HEK293 (cell line): ENCODE results near the gene LRP5.

Experiments used
- BCL11B ChIP-seq: fragments of 450-650 bp; formaldehyde crosslinking; IDR thresholded peaks from 2 replicates; pipeline ENCODE4 v1.5.1; 2016; ENCODE audit warnings: low read depth, missing biosample characterization, missing genetic modification characterization
- CTCF ChIP-seq: fragments of 450-650 bp; formaldehyde crosslinking; IDR thresholded peaks from 2 replicates; pipeline ENCODE4 v1.5.1; 2016; ENCODE audit warnings: missing biosample characterization, missing genetic modification characterization
- PRDM10 ChIP-seq: fragments of 450-650 bp; formaldehyde crosslinking; IDR thresholded peaks from 2 replicates; pipeline ENCODE4 v1.5.1; 2016; ENCODE audit warnings: missing biosample characterization, missing genetic modification characterization
- YY1 ChIP-seq: fragments of 450-650 bp; formaldehyde crosslinking; IDR thresholded peaks from 2 replicates; pipeline ENCODE4 v1.5.1; 2018; ENCODE audit warnings: missing biosample characterization, missing genetic modification characterization
- ZNF138 ChIP-seq: fragments of 450-650 bp; formaldehyde crosslinking; IDR thresholded peaks from 2 replicates; pipeline ENCODE4 v1.5.1; 2016; ENCODE audit warnings: missing biosample characterization, missing genetic modification characterization, borderline replicate concordance
- ZNF221 ChIP-seq: fragments of 450-650 bp; formaldehyde crosslinking; IDR thresholded peaks from 2 replicates; pipeline ENCODE4 v1.5.1; 2017; ENCODE audit warnings: missing biosample characterization, missing genetic modification characterization, borderline replicate concordance
- ZNF274 ChIP-seq, 2 experiments: fragments of 200-500 bp in 1 of 2; fragments of 450-650 bp in 1 of 2; sonication (Bioruptor generic) in 1 of 2; formaldehyde crosslinking in 1 of 2; IDR thresholded peaks; 2 replicates each; pipeline versions ENCODE4 v1.5.1 to v1.6.1; 2014 to 2016; ENCODE audit warnings: borderline replicate concordance in 1 of 2, inconsistent platforms in 1 of 2, low read length in 1 of 2, missing biosample characterization in 1 of 2, missing genetic modification characterization in 1 of 2
- ZNF768 ChIP-seq: fragments of 450-650 bp; formaldehyde crosslinking; IDR thresholded peaks from 2 replicates; pipeline ENCODE4 v1.5.1; 2018; ENCODE audit warnings: missing biosample characterization, mild to moderate bottlenecking, missing genetic modification characterization
- ZSCAN30 ChIP-seq: fragments of 450-650 bp; IDR thresholded peaks from 2 replicates; pipeline ENCODE4 v1.5.1; 2018; ENCODE audit warnings: missing biosample characterization, mild to moderate bottlenecking, missing genetic modification characterization, moderate library complexity

DNA sequence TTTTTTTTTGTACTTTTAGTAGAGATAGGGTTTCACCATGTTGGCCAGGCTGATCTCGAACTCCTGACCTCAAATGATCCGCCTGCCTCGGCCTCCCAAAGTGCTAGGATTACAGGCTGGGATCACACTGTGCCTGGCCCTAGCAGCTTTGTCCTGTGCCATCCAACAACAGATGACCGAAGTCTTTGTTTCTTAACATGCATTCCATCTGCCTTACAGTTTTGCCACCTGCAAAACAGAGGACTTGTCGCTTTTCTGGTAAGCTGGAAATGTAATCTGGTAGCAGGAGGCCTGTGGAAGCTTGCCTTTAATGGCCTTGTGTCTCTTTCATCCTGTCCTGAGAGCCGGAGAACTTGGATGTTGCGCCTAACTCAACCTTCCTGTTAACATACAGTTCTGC is 89.5 kb downstream of the LRP5 start:
- no peak for TF ChIP-seq ZNF768 (tag by site-specific recombination)
- TF ChIP-seq PRDM10 (tag by site-specific recombination): no peak
- TF ChIP-seq BCL11B (tag by site-specific recombination): no peak
- no peak for TF ChIP-seq CTCF (tag by site-specific recombination)
- TF ChIP-seq YY1 (tag by site-specific recombination): no peak
- TF ChIP-seq ZNF221 (tag by site-specific recombination): no peak
- TF ChIP-seq ZSCAN30 (tag by site-specific recombination): no peak
- no peak for TF ChIP-seq ZNF274 (IDR thresholded peaks at IDR 0.05; ENCODE audit: low read length)
- no peak for TF ChIP-seq ZNF274 (tag by site-specific recombination; IDR thresholded peaks at IDR 0.05; ENCODE audit: borderline replicate concordance)
- TF ChIP-seq ZNF138: no peak
